ENCODE data around the gene BCLAF3.

Gene BCLAF3

DNA sequence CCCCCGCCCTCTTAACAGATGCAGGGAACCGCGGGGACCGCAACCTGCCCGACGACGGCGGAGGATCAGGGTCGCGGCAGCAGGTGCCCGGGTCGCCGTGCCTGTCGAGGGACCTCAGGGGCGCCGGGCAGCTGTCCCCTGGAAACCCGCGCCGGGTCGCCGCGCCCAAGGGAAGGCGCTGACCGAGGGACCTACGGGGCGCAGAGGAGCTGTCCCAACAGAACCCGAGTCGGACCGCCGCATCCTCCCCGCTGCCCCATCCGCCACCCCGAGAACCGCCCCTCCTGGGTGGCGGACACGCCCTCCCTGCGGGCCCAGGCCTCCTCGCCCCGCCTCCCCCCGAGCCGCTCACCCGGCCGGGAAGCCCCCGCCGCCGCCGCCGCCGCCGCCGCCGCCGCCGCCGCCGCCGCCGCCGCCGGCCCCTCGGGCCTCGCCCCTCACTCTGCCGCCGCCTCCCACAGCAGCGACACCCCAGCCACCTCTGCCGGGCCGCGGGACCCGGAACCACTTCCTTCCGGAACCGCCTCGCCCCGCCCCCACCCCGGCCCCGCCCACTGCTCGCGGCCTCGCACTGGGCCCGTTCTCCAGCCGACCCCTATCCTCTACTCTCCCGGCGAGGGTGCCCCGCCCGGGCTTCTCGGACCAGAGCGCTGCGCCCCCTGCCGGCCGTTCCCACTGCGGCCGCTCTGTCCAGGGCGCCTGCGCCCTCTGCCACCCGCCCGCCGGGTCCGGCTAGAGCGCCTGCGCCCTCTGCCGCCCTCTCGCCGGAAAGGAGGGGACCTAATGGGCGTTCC is at the start of gene BCLAF3:
TSS of gene BCLAF3 (minus strand) at position 506 of the 794 bp plus-strand sequence. CDS start 20,797 bp downstream, outside the sequence.
- peak in 1 of 2 experiments; percentile 1 for DNase-seq

DNA sequence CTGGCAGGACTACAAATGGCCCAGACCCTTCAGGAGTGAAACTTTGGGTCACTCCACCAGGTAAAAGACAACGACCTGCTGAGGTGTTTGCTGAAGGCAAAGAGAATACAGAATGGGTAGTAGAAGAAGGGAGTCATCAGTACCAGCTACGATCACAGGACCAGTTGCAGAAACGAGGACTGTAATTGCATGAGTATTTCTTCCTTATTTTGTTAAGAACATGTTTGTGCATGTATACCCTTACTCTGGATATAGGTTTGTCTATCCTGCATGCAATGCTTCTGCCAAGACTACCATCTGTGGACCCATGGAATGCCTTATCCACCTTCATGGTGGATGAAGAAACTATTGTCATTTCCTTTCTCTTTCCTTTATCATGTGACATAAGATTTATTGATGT is 48.1 kb upstream of the BCLAF3 start:
- no peak for DNase-seq

DNA sequence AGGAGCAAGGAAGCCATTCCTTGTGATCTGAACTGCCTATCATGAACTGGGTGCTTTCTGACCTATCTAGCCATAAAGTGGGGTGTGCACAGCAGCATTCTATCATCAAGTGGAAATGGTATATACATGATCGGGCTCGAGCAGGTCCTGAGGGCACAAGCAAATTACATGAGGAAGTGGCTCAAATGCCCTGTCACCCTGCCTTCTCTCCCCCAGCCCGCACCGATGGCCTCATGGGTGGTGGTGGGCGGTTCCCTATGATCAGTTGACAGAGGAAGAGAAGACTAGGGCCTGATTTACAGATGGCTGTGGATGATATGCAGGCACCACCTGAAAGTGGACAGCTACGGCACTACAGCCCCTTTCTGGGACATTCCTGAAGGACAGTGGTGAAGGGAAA is 46.3 kb upstream of the BCLAF3 start:
- DNase-seq, result no peak

DNA sequence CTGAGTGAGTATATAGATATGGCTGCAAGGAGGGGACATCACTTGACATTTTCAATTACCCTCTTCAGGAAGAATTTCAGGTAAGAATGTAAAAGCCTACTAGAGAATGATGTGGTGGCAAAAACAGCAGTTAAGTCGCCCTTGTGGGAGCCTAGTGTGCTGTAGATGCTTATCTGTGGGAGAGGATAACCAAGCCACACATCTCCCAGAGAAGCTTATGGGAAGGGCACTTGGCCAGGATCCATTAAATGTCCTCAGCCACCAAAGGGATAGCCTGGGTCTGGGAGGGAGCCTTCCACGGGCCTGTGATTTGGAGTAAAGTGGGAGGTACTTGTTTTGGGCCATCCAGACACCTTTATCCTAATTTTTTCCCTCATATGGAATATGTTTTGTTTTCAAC is 41.3 kb upstream of the BCLAF3 start:
- DNase-seq, result no peak

DNA sequence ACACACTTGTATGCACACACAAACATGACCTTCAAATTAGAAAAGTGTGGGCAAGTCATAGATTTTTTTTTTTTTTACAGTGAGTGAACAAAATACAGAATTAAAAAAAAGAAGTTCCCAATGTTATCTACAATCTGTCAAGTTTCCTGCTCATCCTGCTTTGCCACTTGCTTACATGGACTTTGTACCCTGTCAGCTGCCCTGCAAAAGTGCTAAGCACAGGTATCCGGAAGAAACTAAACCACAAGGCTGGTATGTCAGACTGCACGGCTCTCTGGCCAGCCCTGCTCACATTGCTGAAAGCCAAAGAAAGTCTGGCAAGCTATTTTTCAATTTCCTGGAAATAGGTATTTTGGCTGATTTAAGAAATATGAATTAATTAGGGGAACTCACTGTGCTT is 38.9 kb upstream of the BCLAF3 start:
- DNase-seq, result no peak

DNA sequence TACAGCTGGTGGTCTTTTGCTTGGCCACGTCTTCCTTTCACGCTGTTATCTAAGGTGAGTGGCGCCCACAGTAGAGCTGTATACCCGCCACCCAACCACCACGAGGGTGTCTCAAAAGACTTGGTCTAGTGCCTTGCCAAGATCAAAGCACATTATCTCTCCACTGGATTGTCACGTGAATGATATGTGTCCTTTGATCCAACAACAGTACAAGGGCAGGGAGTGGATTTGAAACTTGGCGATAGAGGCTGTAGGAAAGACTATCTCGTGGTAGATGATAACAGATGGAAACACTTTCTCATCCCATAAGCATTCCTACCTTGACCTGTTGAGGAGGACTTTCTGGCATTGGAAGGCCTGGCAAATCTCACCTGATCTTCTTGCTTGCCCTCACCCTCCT is 37.7 kb upstream of the BCLAF3 start:
- no peak for DNase-seq

DNA sequence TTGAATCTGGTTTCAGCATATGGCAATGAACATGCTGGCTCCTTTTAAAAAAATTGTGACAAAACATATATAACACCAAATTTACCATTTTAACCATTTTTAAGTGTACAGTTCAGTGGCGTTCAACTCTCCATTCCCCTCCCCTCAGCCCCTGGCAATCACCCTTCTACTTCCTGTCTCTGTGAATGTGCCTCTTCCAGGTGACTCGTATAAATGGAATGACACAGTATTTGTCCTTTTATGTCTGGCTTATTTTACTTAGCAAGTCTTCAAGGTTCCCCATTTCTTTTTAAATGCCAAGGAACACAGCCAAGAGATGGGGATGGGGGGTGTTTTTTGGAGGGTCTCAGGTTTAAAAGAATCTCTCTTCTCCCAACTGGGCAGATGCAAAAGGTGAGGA is 35.4 kb upstream of the BCLAF3 start:
- no peak for DNase-seq

DNA sequence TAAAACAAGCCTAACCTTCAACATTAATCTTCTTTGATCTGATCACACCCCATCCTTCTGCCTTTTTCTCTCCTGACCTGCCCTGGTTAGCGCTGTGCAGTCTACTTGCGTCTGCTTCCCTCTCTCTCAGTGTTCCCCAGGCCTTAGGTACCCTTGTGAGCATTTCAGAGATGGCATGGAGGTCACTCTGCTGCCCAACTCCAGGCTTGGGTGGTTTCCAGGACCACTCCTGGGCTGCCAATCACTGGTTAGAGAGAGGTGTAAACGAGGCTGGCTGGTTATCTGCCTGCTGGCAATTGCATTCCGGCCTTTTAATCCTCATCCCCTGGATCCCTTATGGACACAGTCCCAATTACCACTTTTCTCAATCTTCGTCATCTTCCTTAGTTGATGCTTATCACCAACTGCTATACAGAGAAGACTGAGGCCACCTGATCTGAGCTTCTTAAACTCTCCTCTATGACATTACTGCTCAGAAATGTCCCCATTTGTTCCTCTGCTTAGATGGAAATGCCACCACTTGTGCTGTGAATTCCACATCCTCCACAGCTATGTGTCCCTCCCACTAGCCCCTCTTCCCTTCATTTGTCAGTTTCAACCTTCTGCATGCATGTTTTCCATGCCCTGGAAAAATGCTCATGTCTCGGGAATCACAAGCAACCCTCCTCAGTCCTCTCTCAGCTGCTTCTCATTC is 29.0 kb upstream of the BCLAF3 start:
- no peak for DNase-seq

DNA sequence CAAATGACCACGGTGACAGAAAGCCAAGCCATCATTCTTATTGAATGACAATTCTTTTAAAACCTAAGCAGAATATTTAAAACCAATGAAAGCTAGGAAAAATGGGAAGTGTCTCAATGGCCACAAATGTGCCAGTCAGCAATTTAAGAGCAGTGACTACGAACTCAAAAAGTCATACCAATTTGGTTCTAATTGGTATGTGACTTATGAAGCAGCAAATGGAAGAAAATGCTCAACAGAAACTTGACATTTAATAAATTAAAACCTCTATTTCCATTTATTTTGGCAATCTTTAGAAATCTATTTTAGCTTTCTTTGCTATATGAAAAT is 25.7 kb upstream of the BCLAF3 start:
- no peak for DNase-seq

DNA sequence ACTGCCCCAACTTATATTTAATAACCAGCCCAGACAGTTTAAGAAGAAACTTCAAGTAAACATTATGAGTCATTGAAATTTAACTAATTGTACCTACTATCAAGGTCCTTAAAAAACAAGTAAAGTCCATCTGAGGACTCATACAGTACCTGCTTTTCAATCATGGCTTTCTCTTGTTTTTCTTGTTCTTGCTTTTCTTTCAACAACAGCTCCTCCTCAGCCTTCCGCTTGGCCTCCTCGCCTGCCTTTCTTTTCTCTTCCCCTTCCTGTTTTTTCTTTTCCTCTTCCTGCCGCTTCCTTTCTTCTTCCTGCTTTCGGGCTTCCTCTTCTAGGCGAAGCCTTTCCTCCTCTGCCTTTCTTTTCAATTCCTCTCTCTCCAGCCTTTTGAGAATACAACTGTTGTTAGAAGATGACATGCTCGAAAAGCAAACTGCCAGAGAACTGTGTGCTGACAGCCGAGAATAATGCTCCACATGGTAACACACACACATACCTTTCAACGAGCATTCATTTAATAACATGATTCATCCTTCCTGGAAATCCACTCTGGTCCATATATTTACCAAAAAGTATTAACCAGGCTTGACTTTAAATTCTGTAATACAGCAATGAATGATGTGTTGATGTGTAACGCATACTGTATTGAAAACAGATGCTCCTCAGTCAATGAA is 25.2 kb upstream of the BCLAF3 start:
- DNase-seq, result no peak

DNA sequence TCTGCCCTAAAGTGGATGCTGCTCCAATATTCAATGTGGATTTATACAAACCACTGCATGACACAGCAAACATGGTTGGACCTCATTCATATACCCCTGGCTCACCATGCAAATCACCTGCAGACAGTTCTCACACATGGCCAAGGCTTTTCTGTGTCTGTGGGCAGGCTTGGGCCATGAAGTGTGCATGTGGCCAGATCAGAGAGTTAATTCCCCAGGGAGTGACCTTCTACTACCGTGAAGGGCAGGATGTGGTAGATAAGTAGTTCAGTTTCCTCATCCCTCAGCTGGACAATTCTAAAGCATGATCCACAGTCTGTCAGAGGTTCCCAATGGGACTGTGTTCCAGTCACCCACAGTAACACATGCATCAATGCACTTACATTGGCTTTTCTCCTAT is 24.6 kb upstream of the BCLAF3 start:
- DNase-seq, result no peak

DNA sequence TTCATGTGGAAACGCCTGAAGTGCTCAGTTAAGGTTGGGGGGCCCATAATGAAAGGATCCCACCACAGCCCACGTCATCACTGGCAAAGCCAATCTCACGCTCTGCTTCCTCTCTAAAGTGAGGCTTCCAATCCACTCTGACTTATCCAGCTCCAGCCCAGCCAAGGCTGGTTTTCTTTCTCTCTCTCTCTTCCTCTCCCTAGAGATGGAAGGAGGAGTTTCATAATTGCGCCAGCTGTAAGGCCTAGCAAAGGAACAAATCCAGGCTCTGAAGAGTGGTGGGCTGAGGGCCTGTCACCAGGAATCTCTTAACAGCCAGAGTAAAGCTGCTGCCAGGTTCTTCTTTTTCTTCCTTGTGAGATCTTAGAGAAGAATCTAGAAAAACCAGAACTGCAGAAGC is 20.7 kb upstream of the BCLAF3 start:
- no peak for DNase-seq

DNA sequence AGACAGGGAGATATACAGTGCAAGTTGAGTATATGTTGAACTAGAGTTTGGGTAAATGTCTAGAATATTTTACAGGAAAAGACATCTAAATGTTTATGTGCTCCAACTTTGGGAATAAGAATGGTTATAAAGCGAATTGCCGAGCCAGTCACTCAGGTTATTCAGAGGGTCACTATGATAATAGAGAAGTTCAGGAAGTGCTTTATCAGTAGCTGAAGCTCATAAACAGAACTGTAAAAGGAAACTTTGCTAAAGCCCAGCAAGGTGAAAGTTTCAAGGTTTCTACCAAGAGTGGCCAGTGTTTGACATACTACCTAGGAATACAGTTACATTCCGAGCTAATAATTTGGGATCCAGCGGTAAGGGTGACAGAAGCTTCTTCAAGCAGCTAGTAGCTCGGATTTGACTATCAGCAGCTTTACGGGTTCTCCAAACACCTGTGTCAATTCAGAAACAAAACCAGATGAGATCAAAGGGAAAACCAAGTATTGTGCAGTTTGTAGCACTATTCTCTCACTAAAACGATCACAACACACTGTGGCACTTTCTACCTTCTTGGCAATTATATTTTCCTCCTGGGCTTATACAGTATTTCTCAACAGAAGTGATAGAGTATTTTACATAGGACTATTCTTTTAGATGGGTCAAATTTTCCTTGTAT is 17.2 kb upstream of the BCLAF3 start:
- no peak for DNase-seq

DNA sequence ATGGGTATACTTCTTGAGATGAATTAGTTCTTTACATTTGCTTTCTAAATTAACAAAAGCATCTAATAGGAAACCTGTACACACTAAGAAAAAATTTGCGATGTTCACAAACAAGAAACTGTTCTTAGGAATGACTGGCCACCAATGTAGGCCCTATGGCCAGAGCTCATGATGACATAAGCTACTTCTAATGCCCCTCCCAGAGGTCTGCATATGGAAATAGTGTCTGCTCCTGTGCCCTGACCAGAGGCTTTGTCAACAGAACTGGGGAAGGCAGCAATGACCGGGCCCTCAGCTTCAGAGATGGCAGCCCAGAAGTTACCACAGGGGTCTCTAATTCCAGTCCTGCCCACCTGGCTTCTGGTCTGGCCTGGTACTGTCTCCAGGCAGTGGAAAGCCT is 15.0 kb upstream of the BCLAF3 start:
- DNase-seq, result no peak

DNA sequence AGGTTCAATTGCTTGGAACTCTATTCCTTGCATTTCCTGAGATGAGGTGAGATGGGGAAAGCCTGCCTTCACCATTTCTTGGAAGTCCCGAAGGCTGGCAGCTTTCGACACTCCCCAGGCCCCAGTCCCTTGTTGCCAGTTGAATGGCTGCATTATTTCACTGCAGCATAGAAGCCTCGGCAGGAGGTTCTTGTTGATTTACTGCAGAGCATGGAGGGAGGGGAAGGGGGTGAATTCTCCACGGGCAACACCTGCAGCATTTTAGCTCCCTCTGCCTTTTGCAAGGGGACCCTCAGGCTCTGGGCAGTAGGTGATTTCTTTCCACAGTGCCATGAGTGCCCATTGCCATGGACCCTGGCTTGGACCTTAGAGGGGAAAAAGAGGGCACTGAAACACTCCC is 10.7 kb upstream of the BCLAF3 start:
- DNase-seq, result no peak

DNA sequence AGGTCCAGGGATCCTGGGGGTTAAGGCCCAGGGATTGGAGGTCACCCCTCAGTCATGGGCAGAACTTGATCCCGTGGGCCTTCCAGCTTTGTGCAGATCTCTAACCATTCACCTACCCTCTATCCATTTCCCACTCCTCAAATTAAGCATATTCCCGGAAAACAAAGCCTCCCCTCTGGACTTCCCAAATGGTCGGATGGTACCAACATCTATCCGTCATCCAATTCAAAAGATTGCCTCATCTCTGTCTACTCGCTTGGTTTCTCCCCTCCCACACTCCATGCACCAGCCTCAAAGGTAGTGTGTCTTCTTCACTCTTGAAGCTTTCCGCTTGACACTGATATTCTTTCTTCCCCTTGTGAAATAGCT is 473 bp upstream of the BCLAF3 start:
- no peak for DNase-seq

DNA sequence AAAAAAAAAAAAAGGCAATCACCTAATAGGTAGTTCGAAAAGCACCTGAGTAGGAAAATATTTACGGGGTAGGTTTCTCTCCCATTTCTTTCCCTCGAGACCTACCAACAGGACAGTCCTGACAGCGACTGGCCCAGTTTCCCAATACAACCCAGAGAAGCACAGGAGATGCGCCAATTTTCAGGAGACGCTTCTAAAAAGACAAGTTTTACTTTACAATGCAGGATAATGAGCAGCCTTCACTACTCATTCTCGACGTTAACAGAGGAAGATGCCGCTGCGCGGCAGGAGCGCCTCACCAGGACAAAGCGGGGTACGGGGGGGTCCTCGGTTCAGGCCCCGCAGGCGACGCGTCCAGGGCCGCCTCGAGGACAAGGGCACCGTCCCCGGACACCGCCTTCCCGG is 708 bp downstream of the BCLAF3 start:
- no peak for DNase-seq

DNA sequence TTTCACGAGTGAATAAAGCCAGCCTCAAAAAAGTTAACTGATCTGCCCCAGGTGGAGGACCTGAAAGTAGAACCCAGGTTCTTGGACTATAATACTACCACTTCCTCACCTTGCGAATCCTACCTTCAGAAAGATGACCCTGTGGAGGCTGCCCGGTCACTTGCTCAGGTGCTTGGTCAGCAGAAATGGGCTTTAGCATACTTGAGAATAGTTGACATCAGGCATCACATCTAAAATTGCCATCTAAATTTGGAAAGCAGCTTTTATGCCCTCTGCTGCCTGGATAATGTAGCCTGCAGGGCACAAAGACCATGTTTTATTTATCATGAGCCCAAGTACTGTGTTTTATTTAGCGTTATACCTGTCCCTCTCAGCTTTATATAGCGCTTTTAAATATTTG is 3.0 kb downstream of the BCLAF3 start:
- no peak for DNase-seq

DNA sequence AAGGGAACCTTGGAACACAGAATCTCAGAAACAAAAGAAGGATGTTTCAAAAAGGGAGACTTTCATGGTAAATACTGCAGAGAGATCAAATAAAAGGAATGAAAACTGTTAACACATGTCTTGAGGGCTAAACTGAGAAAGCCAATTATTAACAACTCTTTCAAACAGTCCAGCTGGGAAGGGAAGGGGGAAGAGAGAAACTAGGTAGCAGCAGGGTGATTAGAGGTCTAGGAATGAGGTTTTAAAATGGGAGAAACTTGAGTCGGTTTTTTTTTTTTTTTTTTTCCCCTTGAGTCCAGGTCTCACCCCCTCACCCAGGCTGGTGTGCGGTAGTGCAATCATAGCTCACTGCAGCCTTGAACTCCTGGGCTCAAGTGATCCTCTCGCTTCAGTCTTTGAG is 4.3 kb downstream of the BCLAF3 start:
- no peak for DNase-seq

DNA sequence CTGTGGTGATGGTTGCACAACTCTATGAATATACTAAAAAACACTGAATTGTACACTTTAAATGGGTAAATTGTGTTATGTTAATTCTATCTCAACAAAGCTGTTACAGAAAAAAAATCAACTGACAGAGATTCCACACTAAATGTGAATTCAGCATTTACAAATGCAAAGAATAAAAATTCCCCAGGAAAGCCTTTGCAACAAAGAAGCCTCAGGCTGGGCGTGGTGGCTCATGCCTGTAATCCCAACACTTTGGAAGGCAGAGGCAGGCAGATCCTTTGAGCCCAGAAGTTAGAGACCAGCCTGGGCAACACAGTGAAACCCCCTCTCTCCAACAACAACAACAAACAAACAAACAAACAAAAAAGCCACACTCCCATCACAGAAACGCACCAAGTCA is 8.9 kb downstream of the BCLAF3 start:
- DNase-seq, result no peak

DNA sequence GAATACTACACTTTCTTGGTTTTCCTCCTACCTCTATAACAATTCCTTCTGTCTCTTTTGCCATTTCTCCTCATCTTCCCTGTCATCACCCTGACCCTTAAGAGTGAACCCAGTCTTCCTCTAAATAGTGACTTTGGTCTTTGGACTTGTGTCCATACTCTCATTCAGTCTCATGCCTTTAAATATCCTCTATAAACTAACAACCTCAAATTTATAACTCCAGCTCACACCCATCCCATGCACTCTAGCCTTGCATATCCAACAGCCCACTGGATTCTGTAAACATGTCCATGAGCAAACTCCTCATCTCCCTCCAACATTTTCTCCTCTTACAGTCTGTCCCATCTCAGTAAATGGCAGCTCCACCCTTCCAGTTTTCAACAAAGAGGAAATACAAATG is 15.0 kb downstream of the BCLAF3 start:
- DNase-seq, result no peak

DNA sequence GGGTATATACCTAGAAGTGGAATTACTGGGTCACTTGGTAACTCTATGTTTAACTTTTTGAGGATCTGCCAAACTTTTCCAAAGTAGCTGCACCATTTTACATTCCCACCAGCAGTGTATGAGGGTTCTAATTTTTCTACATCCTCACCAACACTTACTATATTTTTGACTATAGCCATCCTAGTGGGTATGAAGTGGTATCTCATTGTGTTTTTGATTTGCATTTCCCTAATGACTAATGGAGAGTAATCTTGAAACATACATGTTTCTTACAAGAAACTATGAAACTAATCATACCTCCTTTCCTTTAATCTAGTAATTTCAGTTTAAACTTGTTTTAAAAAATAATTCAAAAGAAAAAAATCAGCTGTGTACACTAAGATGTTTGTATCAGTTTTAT is 17.9 kb downstream of the BCLAF3 start:
- DNase-seq, result no peak

DNA sequence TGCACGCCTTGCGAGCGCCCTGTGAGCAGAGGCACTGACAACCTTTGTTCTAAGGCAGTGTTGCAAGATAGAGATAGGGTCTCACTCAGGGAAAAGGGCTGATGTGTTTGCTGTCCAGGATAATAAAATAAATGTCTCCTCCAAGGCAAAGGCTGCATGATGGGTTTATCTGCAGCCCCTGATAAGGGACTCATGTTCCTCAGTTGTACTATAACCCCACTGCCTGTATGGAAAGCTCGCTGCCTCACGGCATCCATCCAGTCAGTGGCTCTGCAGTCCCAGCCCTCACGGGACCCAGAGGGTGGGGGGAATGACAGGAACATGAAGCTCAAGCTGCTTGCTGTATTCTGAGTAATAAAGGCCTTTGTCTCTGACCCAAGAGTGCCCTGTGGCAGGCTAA is 22.6 kb downstream of the BCLAF3 start:
- no peak for DNase-seq

DNA sequence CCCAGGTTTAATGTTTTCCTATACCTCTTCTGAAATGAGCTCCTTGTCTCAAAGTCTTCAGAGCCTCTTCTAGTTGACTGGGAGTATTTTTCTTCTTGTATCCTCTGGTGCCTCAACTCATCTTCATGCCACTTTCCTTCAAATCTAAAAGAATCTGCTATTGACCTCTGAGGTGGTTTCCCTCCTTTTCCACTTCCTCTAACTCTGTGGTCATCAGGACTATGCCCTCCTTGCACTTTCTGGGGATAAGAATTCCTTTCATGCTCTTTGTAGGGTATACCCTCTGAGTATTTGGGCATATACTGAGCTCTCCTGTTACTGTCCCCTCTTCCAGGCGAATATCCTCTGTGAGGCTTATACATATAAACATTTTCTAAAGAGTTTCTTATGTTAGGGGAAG is 24.8 kb downstream of the BCLAF3 start:
- no peak for DNase-seq
